GM23248 (cell line): ENCODE results near the gene ALDH5A1. TPM values are rescaled to one million over a fixed set of nuclear protein-coding genes. Genes with fewer than 3 reads are reported as not detected.

Experiments used
- DNase-seq: peaks from one replicate; pipeline ENCODE4 v3.0.0-alpha.2; 2015
- H2AFZ ChIP-seq: fragments of 200-600 bp; sonication (generic); 2 replicates; pipeline ENCODE4 v1.6.1; 2016; ENCODE audit warnings: antibody characterized with exemption
- H3F3A ChIP-seq: fragments of 200-600 bp; sonication (generic); 2 replicates; pipeline ENCODE4 v1.6.1; 2016; ENCODE audit warnings: mild to moderate bottlenecking, antibody characterized with exemption, mixed run types; ENCODE audit not compliant: insufficient read depth
- H3K27ac ChIP-seq: fragments of 200-600 bp; sonication (generic); 2 replicates; pipeline ENCODE4 v1.5.1; 2016; ENCODE audit warnings: mild to moderate bottlenecking
- H3K27me3 ChIP-seq: fragments of 200-600 bp; sonication (generic); replicated peaks from 2 replicates; pipeline ENCODE4 v1.6.1; 2016; ENCODE audit warnings: mild to moderate bottlenecking; ENCODE audit not compliant: insufficient read depth
- H3K36me3 ChIP-seq: fragments of 200-600 bp; sonication (generic); 2 replicates; pipeline ENCODE4 v1.6.1; 2016; ENCODE audit warnings: low read depth, mild to moderate bottlenecking
- H3K4me1 ChIP-seq: fragments of 200-600 bp; sonication (generic); 2 replicates; pipeline ENCODE4 v1.6.1; 2016; ENCODE audit warnings: mild to moderate bottlenecking; ENCODE audit not compliant: insufficient read depth
- H3K4me2 ChIP-seq: fragments of 200-600 bp; sonication (generic); one replicate; pipeline ENCODE4 v1.6.1; 2016; ENCODE audit warnings: mild to moderate bottlenecking; ENCODE audit not compliant: unreplicated experiment
- H3K4me3 ChIP-seq: fragments of 200-600 bp; sonication (generic); 2 replicates; pipeline ENCODE4 v1.5.1; 2016; ENCODE audit warnings: mild to moderate bottlenecking
- H3K79me2 ChIP-seq: fragments of 200-600 bp; sonication (generic); 2 replicates; pipeline ENCODE4 v1.6.1; 2016; ENCODE audit warnings: mild to moderate bottlenecking; ENCODE audit not compliant: insufficient read depth
- H3K9ac ChIP-seq: fragments of 200-600 bp; sonication (generic); 2 replicates; pipeline ENCODE4 v1.6.1; 2016; ENCODE audit warnings: mild to moderate bottlenecking
- H3K9me2 ChIP-seq: fragments of 200-600 bp; sonication (generic); 2 replicates; pipeline ENCODE4 v1.6.1; 2016; ENCODE audit warnings: mixed run types, mild to moderate bottlenecking, moderate library complexity; ENCODE audit not compliant: insufficient read depth
- H3K9me3 ChIP-seq: fragments of 200-600 bp; sonication (generic); one replicate; pipeline ENCODE4 v1.6.1; 2017; ENCODE audit warnings: low read depth
- H4K20me1 ChIP-seq: fragments of 200-600 bp; sonication (generic); 2 replicates; pipeline ENCODE4 v1.6.0; 2016; ENCODE audit not compliant: insufficient read depth
- EZH2 ChIP-seq: fragments of 200-600 bp; sonication (generic); IDR thresholded peaks from 2 replicates; pipeline ENCODE4 v1.6.1; 2018; ENCODE audit warnings: antibody characterized with exemption, mild to moderate bottlenecking; ENCODE audit not compliant: insufficient read depth, poor library complexity, severe bottlenecking
- EZH2phosphoT487 ChIP-seq: fragments of 200-600 bp; sonication (generic); IDR thresholded peaks from 2 replicates; pipeline ENCODE4 v1.6.1; 2018; ENCODE audit warnings: antibody characterized with exemption, moderate library complexity, mild to moderate bottlenecking, low read depth; ENCODE audit not compliant: insufficient read depth
- WGBS, 2 experiments: methylation state at CpG; one replicate each; pipeline ENCODE4 v1.1.6; 2015 to 2017; ENCODE audit warnings: low lambda C conversion rate in 2 of 2, low coverage in 1 of 2; ENCODE audit errors: missing lambda C conversion rate in 2 of 2; 5-methylcytosine and 5-hydroxymethylcytosine counted together
- in situ Hi-C: fragments of 300-500 bp; cut with MboI; formaldehyde crosslinking; loops from 2 replicates; pipeline ENCODE4 v1.15.0; 2020
- polyA plus RNA-seq: library from polyadenylated mRNA; unstranded; fragments of >200 nt; fragmentation: Nextera tagmentation; extraction: Ambion mirVana; gene quantifications from 2 replicates; pipeline ENCODE4 v1.2.1, GENCODE V29; 2016
- total RNA-seq: library from RNA; depleted of rRNA; stranded (reverse); fragments of >200 nt; shearing (Covaris generic); gene quantifications from 2 replicates; pipeline ENCODE4 v1.2.3, GENCODE V29; 2014

ALDH5A1 gene
- total and polyA plus RNA-seq, 2 experiments from 2014 or later: 0.86 to 1.1 TPM

GRCh38 chr6:24477070-24477469 is 17.7 kb upstream of the ALDH5A1 start:
- H3K27me3 ChIP-seq: no peaks in the 10 kb centered on the region

GRCh38 chr6:24478903-24479302 is 15.9 kb upstream of the ALDH5A1 start:
- no peak for DNase-seq
- no peak overlapping the region for H2AFZ ChIP-seq
- no peak overlapping the region for H3K4me3 ChIP-seq
- WGBS, 2 experiments: 64 to 69% methylated on average over 4 of the region's 4 CpGs
- H3K27ac ChIP-seq: no peak overlapping the region
- H3K4me1 ChIP-seq: no peaks in the 10 kb centered on the region
- TF ChIP-seq EZH2phosphoT487: no peak
- TF ChIP-seq EZH2: no peak
- no peaks in the 10 kb centered on the region for H3F3A ChIP-seq
- no peaks in the 10 kb centered on the region for H3K9me2 ChIP-seq
- in situ Hi-C loops: no loop called here
- H3K27me3 ChIP-seq: no peaks in the 10 kb centered on the region
- no peak overlapping the region for H3K9ac ChIP-seq
- H3K36me3 ChIP-seq: no peaks in the 10 kb centered on the region
- no peaks in the 10 kb centered on the region for H3K79me2 ChIP-seq
- no peaks in the 10 kb centered on the region for H4K20me1 ChIP-seq
- no peak overlapping the region for H3K4me2 ChIP-seq
- no peaks in the 10 kb centered on the region for H3K9me3 ChIP-seq

More at GRCh38 chr6:24477070-24477469, 17.7 kb upstream of the ALDH5A1 start:
- 71 to 87% methylated on average over 1 of the region's 1 CpG for WGBS, 2 experiments
- Histone ChIP-seq H3F3A (no peaks in the 10 kb centered on the region), H3K79me2 (no peaks in the 10 kb centered on the region), H3K4me3 (no peak overlapping the region), H3K4me1 (no peaks in the 10 kb centered on the region), H3K36me3 (no peaks in the 10 kb centered on the region), H3K9ac (no peak overlapping the region), H3K4me2 (no peak overlapping the region), H3K27ac (no peak overlapping the region), H3K9me2 (no peaks in the 10 kb centered on the region), H2AFZ (no peak overlapping the region), H4K20me1 (no peaks in the 10 kb centered on the region), H3K9me3 (no peaks in the 10 kb centered on the region)
- in situ Hi-C loops: no loop called here
- no peak for DNase-seq
- TF ChIP-seq EZH2phosphoT487 (no peak), EZH2 (no peak)

GRCh38 chr6:24480705-24481104 is 14.1 kb upstream of the ALDH5A1 start:
- H3K27me3 ChIP-seq: no peaks in the 10 kb centered on the region
- no peaks in the 10 kb centered on the region for H3K79me2 ChIP-seq
- H4K20me1 ChIP-seq: no peaks in the 10 kb centered on the region
- 77% methylated on average over 9 of the region's 9 CpGs for WGBS, 2 experiments
- no peak for DNase-seq
- no peak overlapping the region for H3K4me2 ChIP-seq
- TF ChIP-seq EZH2 (no peak), EZH2phosphoT487 (no peak)
- H3K27ac ChIP-seq: no peak overlapping the region
- no peak overlapping the region for H2AFZ ChIP-seq
- no peaks in the 10 kb centered on the region for H3F3A ChIP-seq
- in situ Hi-C loops: no loop called here
- H3K9me2 ChIP-seq: no peaks in the 10 kb centered on the region
- no peak overlapping the region for H3K9ac ChIP-seq
- no peaks in the 10 kb centered on the region for H3K9me3 ChIP-seq
- H3K4me1 ChIP-seq: no peaks in the 10 kb centered on the region
- H3K4me3 ChIP-seq: no peak overlapping the region
- no peaks in the 10 kb centered on the region for H3K36me3 ChIP-seq

GRCh38 chr6:24481449-24481848 is 13.3 kb upstream of the ALDH5A1 start:
- no peak overlapping the region for H3K27ac ChIP-seq
- no peak for DNase-seq
- no peak overlapping the region for H3K4me3 ChIP-seq
- H3K4me1 ChIP-seq: no peaks in the 10 kb centered on the region
- H3K36me3 ChIP-seq: no peaks in the 10 kb centered on the region
- H2AFZ ChIP-seq: no peak overlapping the region
- H3K27me3 ChIP-seq: no peaks in the 10 kb centered on the region
- 75 to 80% methylated on average over 5 of the region's 5 CpGs for WGBS, 2 experiments
- H3K9me2 ChIP-seq: no peaks in the 10 kb centered on the region
- H3K79me2 ChIP-seq: no peaks in the 10 kb centered on the region
- no peaks in the 10 kb centered on the region for H3F3A ChIP-seq
- no peaks in the 10 kb centered on the region for H4K20me1 ChIP-seq
- in situ Hi-C loops: no loop called here
- H3K9me3 ChIP-seq: no peaks in the 10 kb centered on the region
- no peak overlapping the region for H3K4me2 ChIP-seq
- no peak overlapping the region for H3K9ac ChIP-seq
- TF ChIP-seq EZH2phosphoT487 (no peak), EZH2 (no peak)

- no peaks in the 10 kb centered on the region for H3K79me2 ChIP-seq
- no peak overlapping the region for H2AFZ ChIP-seq
- no peaks in the 10 kb centered on the region for H3K9me2 ChIP-seq
- DNase-seq: peak; percentile 9
- no peaks in the 10 kb centered on the region for H4K20me1 ChIP-seq
- no peak overlapping the region for H3K4me3 ChIP-seq
- H3K9ac ChIP-seq: no peak overlapping the region
- in situ Hi-C loops: no loop called here
- H3K9me3 ChIP-seq: no peaks in the 10 kb centered on the region
- TF ChIP-seq EZH2phosphoT487 (no peak), EZH2 (no peak)
- no peaks in the 10 kb centered on the region for H3F3A ChIP-seq
- no peaks in the 10 kb centered on the region for H3K4me1 ChIP-seq
- WGBS, 2 experiments: 85% methylated on average over 7 of the region's 7 CpGs
- H3K27ac ChIP-seq: no peak overlapping the region
- no peaks in the 10 kb centered on the region for H3K36me3 ChIP-seq
- no peaks in the 10 kb centered on the region for H3K27me3 ChIP-seq
- no peak overlapping the region for H3K4me2 ChIP-seq
Observed at GRCh38 chr6:24484657-24485323, 10.0 kb upstream of the ALDH5A1 start.
